ENCODE results near the gene HOXC13.

HOXC13 gene

GRCh38 chr12:53939141-53940108 lies 794 bp downstream of the HOXC13 start:
- DNase-seq, result no peak

GRCh38 chr12:53940443-53941014 lies 1.9 kb downstream of the HOXC13 start:
- DNase-seq, result no peak

DNA sequence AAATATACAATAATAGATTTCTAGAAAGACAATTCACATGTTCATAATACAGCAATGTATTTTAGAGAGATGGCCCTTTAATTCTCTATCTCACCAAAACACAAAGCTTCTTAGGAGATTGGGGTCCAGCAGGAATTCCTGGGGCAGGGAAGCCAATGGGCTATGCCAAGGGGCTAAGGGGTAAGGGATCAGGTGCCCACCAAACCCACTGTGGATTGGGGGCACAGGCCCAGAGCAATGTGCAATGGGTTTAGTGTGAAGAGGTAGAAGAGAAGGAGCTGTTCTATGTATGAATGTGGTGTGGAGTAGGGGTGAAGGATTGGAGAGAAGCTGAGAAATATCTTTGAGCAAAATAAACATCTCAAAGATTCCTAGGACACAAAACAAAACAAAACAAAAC lies 2.6 kb downstream of the HOXC13 start:
- no peak for DNase-seq

DNA sequence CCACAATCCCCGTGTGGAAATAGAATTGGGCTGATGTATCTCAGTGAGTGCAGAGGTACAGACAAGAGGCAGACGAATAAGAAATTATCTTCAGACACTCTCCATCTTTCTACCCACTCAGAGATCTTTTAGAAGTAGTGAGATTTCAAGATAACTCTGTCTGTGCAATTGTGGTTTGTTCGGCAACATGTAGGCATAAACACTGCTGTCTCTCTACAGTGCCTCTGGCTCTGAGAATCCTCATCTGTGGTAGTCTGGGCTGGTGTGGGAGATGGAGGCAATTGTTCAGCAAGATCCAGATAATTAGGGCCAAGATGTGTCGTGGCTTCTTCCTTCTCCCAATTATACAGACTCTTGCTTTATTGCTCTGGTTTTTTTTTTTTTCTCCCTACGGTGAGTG lies 3.1 kb downstream of the HOXC13 start:
- no peak for DNase-seq

DNA sequence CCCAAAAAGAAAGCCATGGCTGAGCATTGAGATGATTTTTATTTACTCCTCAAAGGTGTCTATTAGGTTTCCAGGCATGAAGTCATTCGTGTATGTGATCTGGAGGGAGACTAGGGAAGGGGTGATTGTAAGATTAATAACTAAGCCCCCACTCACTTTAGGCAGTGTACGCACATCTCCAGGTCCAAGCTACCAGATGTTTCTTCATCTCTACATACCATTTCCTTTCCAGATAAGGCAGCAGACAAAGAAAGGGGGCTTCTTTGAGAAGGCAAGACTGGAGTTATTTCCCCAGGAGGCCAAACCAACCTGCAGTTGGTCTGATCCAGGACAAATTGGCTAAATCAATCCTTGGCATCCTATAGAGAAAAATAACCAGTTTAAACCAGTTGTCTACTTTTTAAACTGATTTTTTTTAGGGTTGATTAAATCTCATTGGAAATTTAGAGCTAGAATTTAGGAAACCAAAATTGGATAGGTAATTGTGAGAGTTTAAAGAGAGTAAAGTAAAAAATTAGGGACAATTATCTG lies 3.9 kb downstream of the HOXC13 start:
- DNase-seq, result no peak

DNA sequence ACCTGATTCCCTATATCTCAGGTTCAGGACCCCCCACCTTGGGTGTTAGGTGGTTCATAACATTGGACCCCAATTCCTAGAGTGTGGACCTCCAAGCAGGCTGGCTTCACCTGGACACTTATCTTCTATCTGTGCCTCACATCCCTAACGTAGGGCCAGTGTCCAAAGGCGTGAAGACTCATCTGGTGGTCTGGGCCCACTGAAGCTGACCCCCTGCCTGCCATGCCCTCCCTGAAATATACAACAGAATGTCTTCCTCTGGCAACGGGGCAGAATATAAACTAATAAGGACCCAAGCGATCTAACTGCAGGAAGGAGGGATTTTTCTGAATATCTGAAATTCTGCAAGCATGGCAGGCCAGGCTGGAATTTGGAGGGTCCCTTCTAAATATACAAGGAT lies 5.6 kb downstream of the HOXC13 start:
- DNase-seq, result no peak

DNA sequence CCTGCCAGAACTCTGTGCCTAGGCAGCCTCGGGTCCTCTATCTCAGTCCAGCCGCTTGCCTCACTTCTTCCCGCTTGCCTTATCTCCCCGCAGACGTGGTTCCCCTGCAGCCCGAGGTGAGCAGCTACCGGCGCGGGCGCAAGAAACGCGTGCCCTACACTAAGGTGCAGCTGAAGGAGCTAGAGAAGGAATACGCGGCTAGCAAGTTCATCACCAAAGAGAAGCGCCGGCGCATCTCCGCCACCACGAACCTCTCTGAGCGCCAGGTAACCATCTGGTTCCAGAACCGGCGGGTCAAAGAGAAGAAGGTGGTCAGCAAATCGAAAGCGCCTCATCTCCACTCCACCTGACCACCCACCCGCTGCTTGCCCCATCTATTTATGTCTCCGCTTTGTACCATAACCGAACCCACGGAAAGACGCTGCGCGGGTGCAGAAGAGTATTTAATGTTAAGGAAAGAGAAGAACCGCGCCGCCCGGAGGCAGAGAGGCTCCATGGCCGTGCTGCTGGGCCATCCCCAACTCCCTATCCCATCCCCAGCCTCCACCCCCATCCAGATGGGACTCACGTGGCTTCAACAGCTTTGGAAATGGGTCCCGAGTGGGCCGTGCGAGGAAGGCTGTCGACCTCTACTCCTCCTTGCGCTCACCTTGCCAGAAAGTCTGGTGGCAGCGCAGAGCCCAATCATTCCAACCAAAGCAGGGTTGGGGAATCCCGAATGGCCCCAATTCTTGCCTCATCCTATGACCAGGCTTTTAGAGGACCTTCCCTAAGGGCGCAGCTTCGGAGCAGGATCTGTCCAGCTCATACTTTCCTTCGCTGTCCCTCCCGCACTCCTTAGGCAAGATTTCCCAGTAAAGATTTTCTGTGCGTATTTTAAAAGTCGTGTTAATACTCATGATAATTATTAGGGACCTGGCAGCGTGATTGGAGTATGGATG lies 6.5 kb downstream of the HOXC13 start:
- no peak for DNase-seq

DNA sequence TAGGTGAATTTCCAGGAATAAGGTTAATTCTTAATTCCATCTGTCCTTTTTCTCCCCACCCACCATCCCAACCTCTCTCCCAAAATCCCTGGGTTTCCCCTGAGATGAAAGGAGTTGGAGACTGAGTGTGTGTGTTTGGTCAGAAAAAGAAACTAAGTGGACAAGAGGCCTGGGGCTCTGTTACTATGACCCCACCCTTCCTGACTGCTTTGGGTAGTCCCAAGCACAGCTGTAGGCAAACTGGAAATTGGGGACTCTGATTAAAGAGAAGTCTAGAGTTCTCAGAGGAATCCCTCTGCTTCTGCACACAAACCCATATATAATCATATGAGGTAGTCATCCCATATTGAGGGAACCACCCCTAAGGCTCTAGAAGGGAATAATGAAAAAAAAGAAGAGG lies 9.1 kb downstream of the HOXC13 start:
- no peak for DNase-seq

DNA sequence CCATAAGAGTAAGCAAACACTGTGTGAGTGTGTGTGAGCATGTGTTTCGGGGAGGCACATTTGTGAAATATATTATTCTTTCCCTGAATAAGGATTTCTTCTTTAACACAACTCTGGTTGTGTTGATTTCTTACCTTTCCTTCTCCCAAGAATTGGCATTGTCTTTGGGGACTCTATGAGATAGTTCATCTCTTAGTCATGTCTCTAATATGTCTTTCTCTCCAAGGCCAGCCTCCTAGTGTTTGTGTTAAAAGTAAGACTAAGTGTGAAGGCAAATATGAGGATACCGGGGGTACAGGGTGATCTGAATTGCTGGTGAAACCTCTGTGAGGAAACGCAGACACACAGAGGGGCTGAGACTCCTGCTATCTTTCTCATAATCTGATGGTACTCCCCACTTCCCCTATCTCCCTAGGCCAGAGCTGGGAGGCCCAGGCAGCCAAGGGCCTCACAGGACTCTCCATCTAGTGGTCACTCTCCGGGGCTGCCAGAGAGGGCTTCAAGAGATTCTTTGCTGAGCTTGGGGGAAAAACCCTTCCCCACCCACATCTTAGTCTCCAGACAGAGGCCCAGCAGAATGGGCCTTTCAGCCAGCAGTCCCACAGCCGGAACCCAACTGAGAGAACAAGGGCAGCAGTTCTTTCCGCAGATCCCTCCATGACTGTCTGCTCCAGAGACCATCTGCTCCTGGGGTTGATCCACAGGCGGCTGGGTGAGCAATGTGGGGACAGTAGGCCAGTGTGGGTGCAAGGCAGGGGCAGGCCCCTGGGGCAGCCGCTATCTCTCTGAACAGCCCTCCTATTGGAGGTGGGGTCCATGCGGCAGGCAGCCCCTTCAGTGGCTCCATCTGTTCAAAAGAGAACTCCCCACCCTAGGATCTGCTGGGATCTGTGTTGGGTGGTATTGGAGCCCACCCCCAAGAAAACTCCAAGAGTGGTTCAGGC lies 10.3 kb downstream of the HOXC13 start:
- DNase-seq, result no peak

- DNase-seq, result no peak
Measured at GRCh38 chr12:53949631-53950436, 11.2 kb downstream of the HOXC13 start.

- DNase-seq, result no peak
Measured at GRCh38 chr12:53950437-53950773, 11.8 kb downstream of the HOXC13 start.

GRCh38 chr12:53950789-53951576 lies 12.4 kb downstream of the HOXC13 start:
- DNase-seq, result no peak

GRCh38 chr12:53951577-53952334 lies 13.1 kb downstream of the HOXC13 start:
- no peak for DNase-seq

DNA sequence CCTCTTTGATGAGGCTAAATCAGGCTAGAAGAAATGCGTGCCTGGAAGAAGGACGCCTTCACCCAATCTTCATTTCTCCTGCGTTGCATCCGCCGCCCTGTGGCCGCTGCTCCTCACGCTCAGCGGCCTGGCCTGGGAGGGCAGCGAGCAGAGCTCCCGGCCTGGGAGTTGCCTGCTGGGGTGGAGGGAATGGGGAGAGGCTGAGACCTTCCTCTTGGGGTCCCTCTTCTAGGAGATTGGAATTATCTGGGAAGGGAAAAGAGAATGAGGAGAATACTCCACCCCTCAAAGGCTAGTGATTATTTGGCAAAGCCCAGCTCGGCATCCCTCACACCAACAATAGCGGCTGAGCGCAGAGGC lies 13.7 kb downstream of the HOXC13 start:
- no peak for DNase-seq

DNA sequence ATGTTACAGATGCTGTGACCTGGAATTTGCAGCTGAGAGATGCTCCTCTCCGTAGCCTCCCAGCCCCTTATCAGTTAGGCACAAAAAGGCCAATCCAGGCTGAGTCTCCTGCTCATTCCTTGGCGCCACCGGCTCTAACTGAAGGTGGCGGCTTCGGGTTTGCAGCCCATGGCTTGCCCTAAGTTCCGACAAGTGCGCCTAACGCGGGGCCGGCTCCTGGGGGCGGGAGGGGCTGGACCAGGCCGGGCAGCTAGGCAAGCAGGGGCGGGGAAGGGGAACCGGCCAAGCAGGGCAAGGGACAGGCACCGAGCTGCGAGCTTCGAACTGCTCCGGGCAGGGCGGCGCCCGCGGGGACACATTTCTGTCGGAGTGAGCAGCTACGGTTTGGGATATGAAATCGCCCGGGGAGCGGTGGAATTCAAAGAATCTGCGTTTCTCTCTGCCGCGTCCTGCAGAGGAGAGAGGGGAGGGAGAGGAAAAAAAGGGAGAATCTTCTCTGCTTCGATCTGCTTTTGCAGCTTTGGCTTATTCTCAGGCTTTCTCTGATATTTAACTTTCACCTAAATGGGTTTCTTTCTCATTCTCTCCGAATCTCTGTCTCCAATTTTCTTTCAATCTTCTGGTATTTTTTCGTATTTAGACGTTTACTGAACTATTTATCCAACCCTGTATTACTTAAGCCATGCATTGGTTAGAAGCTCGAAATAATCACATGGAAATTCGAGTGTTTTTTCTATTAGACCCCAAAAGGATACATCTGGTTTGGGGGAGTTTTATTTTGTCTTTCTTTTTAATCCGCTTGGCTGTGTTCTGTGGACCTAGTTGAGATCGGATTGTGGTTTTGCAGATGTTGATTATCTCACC lies 14.5 kb downstream of the HOXC13 start:
- DNase-seq, result no peak

DNA sequence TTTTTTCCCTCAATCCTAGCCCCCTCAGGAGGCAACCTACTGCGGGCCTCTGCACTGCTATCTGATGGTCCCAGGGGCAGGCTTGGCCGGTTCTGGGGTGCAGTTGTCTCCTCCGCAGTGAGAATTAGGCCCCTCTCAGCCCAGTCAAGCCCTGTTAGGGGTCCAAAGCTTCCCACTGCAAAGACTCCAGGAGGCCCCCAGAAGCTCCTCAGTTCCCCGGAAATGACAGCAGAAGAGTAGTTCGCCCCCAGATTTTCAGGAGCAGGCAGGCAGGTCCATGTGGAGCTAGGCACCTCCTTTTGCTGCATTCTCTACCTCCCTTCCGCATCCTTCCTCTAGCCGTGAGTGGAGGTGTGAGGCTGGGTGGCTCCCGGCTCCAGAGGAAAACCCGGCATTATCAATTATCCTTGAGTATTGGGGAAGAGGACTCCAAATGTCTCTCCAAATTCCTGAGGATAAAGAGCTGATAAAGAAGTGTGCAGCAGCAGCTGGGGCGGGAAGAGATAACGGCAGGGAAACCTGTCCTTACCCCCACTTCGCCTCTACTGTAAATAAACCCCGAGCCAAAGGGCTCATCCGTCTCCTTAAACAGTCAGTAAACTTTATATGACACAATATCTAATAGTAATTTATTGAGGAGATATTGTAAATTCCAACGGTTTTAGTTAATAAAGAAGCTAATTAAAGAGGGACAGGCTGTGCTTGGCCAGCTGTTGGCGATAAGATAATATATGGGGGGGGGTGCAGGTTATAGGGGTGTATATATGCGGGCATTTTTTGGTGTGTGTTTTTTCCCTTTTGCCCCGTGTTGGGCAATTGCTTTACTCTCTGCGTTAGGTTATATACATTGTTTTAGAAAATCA lies 15.4 kb downstream of the HOXC13 start:
- no peak for DNase-seq

DNA sequence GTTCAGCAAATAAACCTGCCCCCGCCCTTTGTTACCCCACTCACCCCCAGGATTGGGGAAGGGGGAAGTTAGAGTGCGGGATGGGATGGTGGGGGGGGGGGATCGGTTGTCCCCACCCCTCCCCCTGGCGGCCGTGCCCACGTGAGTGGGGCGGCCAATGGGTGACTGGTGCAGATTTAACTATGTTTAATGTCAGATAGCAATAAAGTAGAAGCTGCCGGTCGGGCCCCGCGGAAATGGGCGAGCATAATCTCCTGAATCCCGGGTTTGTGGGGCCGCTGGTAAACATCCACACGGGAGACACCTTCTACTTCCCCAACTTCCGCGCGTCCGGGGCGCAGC lies 16.0 kb downstream of the HOXC13 start, which contains the start of gene HOXC12:
Gene HOXC12, plus strand, starts transcription at position 210 of the 342 bp plus-strand sequence. Its CDS starts 27 bp downstream, at position 237.
- DNase-seq, result no peak

All from stimulated activated naive CD4-positive, alpha-beta T cell treated with Interleukin-2 at 50 U/mL for 16 hours (primary cell).